GM11168 (cell line): ENCODE measurements around the gene PRTG.
"Not testable (repeated sequence)": the region's sequence is repeated elsewhere in the genome, so short reads cannot be mapped to it uniquely, and the experiment has no call there.

ENCODE experiments used
- in situ Hi-C: fragments of 300-500 bp; cut with MboI; formaldehyde crosslinking; loops from one replicate; pipeline ENCODE4 v1.12.0; 2022; ENCODE audit warnings: low sequenced_read_pairs; ENCODE audit not compliant: unreplicated experiment

Gene PRTG, protein sequence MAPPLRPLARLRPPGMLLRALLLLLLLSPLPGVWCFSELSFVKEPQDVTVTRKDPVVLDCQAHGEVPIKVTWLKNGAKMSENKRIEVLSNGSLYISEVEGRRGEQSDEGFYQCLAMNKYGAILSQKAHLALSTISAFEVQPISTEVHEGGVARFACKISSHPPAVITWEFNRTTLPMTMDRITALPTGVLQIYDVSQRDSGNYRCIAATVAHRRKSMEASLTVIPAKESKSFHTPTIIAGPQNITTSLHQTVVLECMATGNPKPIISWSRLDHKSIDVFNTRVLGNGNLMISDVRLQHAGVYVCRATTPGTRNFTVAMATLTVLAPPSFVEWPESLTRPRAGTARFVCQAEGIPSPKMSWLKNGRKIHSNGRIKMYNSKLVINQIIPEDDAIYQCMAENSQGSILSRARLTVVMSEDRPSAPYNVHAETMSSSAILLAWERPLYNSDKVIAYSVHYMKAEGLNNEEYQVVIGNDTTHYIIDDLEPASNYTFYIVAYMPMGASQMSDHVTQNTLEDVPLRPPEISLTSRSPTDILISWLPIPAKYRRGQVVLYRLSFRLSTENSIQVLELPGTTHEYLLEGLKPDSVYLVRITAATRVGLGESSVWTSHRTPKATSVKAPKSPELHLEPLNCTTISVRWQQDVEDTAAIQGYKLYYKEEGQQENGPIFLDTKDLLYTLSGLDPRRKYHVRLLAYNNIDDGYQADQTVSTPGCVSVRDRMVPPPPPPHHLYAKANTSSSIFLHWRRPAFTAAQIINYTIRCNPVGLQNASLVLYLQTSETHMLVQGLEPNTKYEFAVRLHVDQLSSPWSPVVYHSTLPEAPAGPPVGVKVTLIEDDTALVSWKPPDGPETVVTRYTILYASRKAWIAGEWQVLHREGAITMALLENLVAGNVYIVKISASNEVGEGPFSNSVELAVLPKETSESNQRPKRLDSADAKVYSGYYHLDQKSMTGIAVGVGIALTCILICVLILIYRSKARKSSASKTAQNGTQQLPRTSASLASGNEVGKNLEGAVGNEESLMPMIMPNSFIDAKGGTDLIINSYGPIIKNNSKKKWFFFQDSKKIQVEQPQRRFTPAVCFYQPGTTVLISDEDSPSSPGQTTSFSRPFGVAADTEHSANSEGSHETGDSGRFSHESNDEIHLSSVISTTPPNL

DNA sequence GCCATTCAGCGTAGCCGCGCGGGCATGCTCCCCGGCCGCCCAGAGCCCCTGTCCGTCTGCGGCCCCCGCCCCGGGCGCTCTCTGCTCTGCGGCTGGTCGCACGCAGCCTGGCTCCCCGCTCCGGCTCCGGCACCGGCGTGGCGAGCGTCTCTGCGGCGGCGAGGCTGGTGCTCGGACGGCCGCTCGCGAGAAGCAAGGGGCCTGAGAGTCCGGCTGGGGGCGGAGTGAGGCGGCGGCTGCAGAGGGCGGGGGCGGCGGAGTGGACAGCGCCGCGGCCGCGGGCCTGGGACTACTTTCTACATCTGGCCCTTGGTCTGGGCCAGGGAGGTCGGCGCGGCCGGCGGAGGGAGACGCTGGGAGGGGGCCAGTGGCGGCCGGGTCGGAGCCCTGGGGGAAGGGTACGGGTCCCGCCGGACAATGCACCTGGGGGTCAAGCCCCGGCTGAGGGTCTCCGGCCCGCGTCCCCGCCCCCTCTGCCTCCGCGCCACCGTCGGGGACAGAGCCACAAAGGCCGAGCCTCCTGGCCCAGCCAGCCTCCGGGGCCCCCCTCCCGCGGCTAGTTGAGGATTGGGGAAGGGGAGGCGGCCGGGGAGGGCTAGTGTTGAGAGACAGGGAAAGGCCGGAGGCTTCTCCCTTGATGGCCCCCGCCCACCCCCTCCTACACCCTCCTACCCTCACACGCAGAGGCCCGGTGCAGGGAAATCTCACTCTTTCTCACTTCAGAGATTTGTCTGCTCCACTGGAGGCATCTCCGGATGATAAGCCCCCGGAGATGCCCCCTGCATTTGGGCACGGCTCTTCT is at the start of gene PRTG:
Gene PRTG (minus strand): TSS at position 226 of the 802 bp plus-strand sequence. CDS start 221 bp downstream, at position 5.
- in situ Hi-C loops = no loop called here

DNA sequence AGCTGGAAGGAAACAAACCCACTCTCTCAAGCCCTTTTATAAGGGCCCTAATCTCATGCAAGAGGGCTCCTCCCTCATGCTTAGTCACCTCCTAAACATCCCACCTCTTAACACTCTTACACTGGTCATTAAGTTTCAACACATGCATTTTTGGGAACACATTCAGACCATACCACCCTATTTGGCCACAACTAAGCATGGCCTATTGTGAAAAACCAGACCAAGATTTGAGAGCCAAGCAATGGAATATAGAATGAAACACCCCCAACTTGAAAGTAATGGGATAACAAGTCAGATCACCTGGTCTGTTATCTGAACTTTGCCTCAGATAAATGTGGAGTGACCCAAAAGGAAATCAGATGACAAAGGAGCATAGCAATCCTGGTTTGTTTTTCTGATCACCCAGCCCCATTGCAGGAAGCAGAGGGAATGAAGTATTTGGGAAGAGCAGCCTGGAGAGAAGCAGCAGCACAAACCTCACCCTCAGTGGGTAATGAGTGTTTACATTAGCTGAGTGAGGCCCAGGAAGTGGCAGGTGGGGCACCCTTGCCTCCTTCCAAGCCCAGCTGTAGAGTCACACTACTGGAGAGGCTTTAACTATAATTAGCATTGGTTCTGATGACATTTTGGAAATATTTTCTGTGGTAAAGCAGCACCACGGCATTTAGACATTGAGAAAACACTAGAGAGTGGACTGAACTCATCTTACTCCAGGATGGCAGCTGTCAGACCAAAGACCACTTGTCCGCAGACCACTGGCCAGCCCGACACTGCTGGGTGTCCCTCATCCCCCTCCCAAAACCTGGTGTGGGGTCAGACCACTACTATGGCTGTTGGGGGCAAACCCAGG is 48.8 kb upstream of the PRTG start:
- in situ Hi-C loops = no loop called here

DNA sequence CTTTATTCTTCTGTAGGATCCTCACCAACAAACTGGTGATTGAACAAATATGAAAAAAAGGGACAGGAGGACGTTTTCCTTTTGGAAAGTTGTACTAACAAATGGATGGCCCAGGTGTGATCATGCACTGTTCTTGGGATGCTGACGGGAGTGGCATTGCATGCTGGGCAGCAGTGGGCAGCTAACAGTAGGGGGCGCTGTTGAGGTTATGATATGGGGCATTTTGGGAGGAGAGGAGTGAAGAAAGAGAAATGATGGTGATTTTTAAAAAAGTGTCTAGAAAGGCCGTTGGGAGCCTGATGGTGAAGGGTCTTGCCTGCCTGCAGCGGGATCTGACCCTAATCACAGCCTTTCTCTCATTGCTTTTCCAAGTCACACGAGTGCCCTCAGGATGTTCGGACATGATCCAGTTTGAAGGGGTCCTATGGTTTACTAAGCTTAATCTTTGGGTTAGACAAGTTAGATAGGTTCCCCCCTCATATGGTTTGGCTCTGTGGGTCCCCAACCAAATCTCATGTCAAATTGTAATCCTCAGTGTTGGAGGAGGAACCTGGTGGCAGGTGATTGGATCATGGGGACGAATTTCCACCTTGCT is 46.2 kb upstream of the PRTG start:
- in situ Hi-C loops = loop anchor here (5.0 kb wide), 1 partner anchor 137 kb away; no protein-coding TSS in a partner anchor

DNA sequence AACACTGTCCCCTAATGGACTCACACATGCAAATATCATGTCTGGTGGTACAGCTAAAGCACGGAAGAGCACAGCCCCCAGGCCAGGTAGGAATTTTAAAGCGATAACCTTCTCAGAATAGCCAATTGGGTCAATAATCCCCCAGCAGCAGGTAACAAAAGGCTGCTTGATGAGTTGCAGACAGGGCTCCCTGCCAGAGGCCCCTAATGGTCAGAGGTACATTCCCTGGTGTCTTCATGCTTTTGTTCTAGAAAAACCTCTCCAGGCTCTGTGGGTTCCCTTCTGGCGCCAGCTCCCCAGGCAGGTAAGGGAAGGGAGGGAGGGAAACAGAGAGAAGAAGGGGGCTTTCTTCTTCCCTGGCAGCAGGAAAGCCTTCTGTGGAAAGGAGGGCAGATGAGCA is 43.4 kb upstream of the PRTG start:
- in situ Hi-C loops = loop anchor here (5.0 kb wide), 1 partner anchor 134 kb away; no protein-coding TSS in a partner anchor

DNA sequence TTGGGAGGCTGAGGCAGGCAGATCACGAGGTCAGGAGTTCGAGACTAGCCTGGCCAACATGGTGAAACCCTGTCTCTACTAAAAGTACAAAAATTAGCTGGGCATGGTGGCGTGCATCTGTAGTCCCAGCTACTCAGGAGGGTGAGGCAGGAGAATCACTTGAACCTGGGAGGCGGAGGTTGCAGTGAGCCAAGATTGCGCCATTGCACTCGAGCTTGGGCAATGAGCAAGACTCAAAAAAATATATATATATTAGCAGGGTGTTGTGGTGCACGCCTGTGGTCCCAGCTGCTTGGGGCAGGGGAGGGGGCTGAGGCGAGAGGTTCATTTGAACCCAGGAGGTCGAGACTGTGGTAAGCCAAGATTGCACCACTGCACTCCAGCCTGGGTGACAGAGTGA is 42.6 kb upstream of the PRTG start:
- in situ Hi-C loops = loop anchor here (5.0 kb wide), 1 partner anchor 133 kb away; no protein-coding TSS in a partner anchor

DNA sequence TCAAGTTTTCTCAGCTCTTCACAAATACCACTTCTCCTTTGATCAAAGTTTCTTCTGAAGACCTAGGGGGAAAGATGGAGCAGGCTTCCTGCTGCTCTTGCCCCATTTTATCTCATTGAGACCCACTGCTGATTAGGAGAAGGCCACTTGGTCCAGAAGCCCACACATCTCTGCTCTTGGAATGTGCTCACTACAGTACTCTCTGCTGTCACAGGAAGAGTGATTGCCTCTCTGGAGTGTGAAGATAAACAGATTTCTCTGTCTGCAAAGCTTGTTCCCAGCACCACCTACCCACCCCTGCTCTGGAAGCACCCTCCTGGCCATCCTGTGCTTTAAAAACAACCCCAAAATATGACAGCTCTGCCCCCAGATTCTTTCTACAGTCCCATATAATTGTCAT is 41.3 kb upstream of the PRTG start:
- in situ Hi-C loops = no loop called here

DNA sequence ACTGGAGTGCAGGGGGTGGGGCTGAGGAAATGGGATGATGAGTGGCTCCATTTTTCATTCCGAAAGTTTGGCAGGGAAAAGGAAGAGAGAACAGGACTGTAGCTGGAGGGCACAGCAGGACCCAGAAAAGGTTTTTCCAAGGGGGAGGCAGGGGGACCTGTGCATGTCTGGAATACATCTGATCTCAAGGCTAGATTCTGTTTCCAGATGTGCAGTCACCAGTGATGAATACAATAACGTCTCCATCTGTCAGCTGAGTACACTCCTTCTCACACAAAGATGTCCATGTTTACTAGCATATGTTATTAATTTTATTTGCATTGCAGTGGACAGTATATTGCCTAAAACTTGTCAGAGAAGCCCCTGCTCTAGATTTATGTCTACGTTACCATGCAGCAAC is 39.9 kb upstream of the PRTG start:
- in situ Hi-C loops = no loop called here

DNA sequence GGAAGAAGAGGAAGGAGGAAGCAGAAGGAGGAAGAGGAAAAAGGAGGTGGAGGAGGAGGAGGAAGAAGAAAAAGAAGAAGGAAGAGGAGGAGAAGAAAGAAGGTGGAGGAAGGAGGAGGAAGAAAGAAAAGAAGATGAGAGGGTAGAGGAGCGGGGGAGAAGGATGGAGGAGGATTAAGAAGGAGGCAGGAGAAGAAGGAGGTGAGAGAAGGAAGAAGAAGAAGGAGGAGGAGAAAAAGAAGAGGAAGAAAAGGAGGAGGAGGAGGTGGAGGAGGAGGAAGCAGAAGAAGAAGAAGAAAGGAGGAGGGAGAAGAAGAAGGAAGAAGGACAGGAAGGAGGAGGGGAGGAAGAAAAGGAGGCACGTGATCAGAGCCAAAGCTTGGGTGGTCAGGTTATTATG is 37.3 kb upstream of the PRTG start:
- in situ Hi-C loops = no loop called here

DNA sequence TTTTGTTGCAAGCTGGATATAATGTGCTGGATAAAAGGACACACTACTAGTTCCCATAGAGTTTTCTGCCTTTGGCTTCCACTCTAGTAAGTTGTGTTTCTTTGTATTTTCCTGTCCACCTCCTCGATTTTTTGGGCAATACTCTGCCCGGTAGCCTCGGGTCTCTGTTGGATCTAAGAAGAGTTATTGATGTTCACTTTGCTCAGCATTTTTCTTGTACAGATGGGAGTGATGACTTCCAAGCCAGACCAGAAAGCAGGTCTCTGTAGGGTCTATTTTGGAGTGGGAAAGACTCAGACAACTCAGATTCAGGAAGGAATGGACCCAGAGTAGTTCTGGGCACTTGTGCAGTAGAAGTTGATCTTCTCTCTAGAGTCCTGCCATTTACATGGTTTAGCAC is 36.0 kb upstream of the PRTG start:
- in situ Hi-C loops = no loop called here

DNA sequence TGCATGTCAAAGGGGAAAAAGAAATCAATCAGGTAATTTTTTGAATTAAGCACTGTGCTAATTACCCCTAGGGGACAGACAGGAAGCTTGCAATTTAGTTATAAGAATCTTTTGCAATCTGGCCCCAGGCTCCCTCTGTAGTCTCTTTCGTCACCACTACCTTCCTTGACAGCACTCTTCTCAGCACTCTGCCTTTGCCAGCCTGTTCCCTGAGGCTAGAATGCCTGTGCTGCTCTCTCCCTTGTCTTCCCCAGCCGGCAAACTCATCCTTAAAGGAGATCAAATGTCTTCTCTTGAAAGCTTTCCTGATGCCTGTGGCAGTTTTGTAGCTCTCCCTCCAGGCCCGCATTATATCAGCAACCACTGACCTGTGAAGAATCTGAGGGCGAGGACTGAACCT is 32.4 kb upstream of the PRTG start:
- in situ Hi-C loops = no loop called here

DNA sequence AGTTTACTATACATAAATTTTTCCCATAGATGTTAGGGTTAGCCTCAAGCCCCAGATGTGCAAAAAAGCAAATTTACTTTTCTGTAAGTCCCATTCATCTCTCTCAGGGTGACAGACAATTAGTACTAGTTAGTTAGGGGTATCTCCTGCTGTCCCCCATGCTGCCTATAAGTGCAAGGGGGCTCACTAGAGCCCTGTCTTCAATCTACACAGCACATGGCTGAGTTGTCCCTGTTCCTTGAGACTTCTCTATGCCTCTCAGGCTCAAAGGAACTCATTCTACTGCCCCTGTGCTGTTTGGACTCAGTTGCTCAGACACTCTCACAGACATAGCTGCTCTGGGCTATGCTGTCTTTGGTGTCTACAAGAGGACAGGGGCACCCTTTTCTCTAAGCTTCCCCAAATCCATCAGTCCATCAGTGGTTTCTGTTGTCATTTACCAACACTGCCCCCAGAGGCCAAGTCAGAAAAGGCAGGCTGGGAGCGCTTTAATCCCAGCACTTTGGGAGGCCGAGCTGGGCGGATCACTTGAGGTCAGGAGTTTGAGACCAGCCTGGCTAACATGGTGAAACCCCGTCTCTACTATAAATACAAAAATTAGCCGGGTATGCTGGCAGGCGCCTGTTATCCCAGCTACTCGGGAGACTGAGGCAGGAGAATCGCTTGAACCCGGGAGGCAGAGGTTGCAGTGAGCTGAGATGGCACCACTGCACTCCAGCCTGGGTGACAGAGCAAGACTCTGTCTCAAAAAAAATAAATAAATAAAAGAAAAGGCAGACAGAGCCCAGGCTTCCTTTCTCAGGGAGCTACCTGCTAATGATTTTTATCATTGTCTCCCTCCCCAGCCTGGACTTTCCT is 31.4 kb upstream of the PRTG start:
- in situ Hi-C loops = no loop called here

DNA sequence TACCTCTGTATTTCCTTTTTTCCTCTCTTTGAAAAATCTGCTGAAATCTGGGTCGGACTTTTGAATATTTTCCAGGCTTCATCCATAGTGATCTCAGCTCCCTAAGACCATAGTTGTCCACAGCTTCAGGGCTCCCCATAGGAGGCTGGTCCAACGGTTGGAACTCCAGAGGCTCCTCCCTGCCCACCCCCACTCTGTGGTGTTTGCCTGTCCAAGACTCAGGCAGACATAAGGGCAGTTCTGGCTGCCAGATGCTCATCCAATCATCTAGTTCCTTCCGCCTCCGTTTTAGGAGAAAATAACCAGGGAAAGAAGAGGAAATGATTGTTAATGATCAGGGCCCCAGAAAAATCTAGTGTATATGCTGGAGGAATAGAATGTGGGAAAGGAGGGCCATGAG is 27.9 kb upstream of the PRTG start:
- in situ Hi-C loops = no loop called here

DNA sequence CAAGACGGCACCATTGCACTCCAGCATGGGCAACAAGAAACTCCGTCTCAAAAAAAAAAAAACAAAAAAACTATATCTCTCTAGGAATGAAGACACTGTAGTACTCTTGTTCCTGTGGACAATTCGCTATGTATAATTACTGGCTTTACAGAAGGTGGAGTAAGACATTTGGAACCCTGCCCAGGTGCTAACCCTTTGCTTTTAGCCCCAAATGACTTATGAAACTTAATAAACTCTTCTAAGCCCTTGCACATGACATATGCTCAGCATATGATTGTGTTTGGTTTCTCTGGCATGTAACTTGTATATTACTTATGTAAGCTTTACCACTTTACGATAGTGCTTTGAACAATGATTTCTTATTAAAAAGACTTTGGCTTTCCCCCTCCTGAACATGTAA is 27.3 kb upstream of the PRTG start:
- in situ Hi-C loops = no loop called here

DNA sequence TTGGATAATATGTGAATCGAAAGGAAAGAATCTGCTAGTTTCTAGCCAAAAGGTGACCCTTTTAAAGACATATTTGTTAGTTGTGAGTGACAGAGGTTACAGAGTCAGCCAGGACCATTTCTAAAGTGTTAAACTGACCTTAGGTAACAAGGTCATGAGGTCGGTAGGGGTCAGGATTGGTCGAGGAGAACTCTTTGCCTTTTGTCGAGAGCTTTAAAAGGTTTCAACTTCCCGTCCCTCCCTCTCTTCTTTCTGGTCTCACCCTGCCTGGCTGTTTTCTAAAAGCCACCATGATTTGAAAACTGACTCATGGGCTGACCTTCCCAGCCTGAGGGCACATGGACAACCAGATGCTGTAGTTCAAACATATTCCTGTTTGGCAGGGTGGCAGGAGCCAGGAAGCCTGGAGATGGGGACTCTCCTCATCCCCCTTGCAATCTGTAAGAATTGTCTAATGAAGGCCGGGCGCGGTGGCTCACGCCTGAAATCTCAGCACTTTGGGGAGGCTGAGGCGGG is 25.8 kb upstream of the PRTG start:
- in situ Hi-C loops = no loop called here

DNA sequence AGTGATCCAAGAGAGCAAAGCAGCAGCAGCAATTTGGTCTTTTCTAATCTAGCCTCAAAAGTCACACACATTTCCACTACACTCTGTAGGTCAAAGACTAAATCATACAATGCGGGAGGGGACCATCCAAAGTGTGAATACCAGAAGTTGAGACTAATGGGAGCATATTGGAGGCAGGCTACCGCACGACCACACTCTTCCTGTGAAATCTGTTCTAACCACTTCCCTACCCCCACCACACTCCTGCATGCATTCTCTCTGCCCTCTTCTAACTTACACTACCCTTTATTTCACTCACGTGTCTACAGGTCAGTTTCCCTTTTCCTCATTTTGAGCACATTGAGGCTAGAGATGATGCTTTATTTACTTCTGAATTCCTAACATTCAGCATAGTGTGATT is 23.7 kb upstream of the PRTG start:
- in situ Hi-C loops = no loop called here

DNA sequence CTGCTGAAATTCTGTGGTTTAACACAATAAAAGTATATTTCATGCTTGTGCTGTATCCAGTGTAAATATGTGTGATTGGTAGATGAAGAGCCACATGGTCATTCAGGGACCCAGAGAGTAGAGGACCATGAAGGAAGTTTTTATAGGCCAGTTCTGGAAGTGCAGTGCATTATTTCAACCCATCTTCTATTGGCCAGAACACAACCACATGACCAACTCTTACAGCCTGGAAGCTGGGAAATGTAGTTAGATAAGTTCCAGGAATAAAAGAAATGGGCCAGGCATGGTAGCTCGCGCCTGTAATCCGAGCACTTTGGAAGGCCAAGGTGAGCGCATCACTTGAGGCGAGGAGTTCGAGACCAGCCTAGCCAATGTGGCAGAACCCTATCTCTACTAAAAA is 21.4 kb upstream of the PRTG start:
- in situ Hi-C loops = no loop called here

DNA sequence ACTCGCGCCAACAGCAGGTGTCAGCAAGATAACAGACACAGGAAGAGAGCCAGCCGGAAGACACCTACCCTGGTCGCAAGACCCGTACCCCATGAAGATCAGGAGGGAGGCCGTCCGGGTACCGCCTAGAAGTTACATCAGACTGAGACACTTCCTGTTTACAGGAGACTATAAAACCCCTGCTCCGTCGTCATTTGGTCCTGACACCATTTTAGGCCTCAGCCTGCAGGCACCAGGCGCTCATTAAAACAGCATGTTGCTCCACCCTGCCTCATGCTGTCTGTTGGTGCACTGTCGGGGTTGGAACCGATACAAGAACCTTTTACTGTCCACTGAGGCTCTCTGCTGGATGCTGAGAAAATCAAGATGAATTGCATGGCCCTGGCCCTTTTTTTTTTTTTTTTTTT is 15.6 kb upstream of the PRTG start:
- in situ Hi-C loops = no loop called here

DNA sequence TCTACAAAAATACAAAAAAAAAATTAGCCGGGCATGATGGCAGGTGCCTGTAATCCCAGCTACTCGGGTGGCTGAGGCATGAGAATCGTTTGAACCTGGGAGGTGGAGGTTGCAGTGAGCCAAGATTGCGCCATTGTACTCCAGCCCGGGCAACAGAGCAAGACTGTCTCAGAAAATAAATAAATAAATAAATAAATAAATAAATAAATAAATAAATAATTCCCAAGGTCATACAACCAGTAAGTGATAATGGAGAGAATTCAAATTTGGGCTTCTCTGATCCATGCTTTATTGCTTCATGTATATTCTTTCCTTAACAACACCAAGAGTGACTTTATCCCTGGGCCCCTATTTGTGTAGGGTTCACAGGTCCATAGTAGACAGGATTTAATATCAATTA is 10.5 kb upstream of the PRTG start:
- in situ Hi-C loops = not testable (repeated sequence)
